Measurements from ENCODE around the gene CREG2. TPM values are rescaled to one million over a fixed set of nuclear protein-coding genes. Genes with fewer than 3 reads are reported as not detected.
A peak's percentile ranks its signal among the peaks of the same experiment; 100 is the strongest.

CREG2 gene
- not detected for total RNA-seq
- long read RNA-seq = 0 reads

- intact Hi-C loops (cut with DNase I) = no loop called here
- ATAC-seq = peak; percentile 80
- DNase-seq (ENCODE audit: missing footprints) = peak; percentile 83
These were observed at the start of gene CREG2 for GRCh38 chr2:101387151-101387834. Gene CREG2 (minus strand): TSS chr2:101387503. CDS start chr2:101387457, 46 bp downstream.

GRCh38 chr2:101435001-101435862, 47.9 kb upstream of the CREG2 start:
- no peak for ATAC-seq
- no peak for DNase-seq (ENCODE audit: missing footprints)
- intact Hi-C loops (cut with DNase I) = no loop called here

GRCh38 chr2:101433465-101433864, 46.2 kb upstream of the CREG2 start:
- DNase-seq (ENCODE audit: missing footprints) (no peak), ATAC-seq (no peak)
- intact Hi-C loops (cut with DNase I) = no loop called here

GRCh38 chr2:101432411-101433181, 45.3 kb upstream of the CREG2 start:
- intact Hi-C loops (cut with DNase I) = no loop called here
- DNase-seq (ENCODE audit: missing footprints) (no peak), ATAC-seq (peak; percentile 55)

- ATAC-seq = no peak
- intact Hi-C loops (cut with DNase I) = no loop called here
- DNase-seq (ENCODE audit: missing footprints) = no peak
These were observed 44.2 kb upstream of the CREG2 start for GRCh38 chr2:101431486-101431885.

GRCh38 chr2:101430156-101430555, 42.9 kb upstream of the CREG2 start:
- ATAC-seq (no peak), DNase-seq (ENCODE audit: missing footprints) (no peak)
- intact Hi-C loops (cut with DNase I) = no loop called here

GRCh38 chr2:101429453-101429852, 42.1 kb upstream of the CREG2 start:
- no peak for DNase-seq (ENCODE audit: missing footprints)
- intact Hi-C loops (cut with DNase I) = no loop called here
- ATAC-seq = no peak

- ATAC-seq (no peak), DNase-seq (ENCODE audit: missing footprints) (no peak)
- intact Hi-C loops (cut with DNase I) = no loop called here
These were observed 41.3 kb upstream of the CREG2 start for GRCh38 chr2:101428422-101429176.

- DNase-seq (ENCODE audit: missing footprints) (no peak), ATAC-seq (no peak)
- intact Hi-C loops (cut with DNase I) = no loop called here
These were observed 40.4 kb upstream of the CREG2 start for GRCh38 chr2:101427743-101428142.

- intact Hi-C loops (cut with DNase I) = no loop called here
- no peak for DNase-seq (ENCODE audit: missing footprints)
- no peak for ATAC-seq
These were observed 39.9 kb upstream of the CREG2 start for GRCh38 chr2:101427240-101427639.

GRCh38 chr2:101426822-101427221, 39.5 kb upstream of the CREG2 start:
- DNase-seq (ENCODE audit: missing footprints) = no peak
- intact Hi-C loops (cut with DNase I) = no loop called here
- no peak for ATAC-seq

- intact Hi-C loops (cut with DNase I) = loop anchor here (5.0 kb wide), 1 partner anchor 137 kb away; no protein-coding TSS in a partner anchor
- DNase-seq (ENCODE audit: missing footprints) (no peak), ATAC-seq (no peak)
These were observed 33.3 kb upstream of the CREG2 start for GRCh38 chr2:101420623-101421022.

- intact Hi-C loops (cut with DNase I) = loop anchor here (2.0 to 5.0 kb wide), 2 partner anchors 278 to 412 kb away; partner anchors contain the start of gene MAP4K4
- ATAC-seq (peak; percentile 81), DNase-seq (ENCODE audit: missing footprints) (no peak)
These were observed 31.9 kb upstream of the CREG2 start for GRCh38 chr2:101419096-101419663.

- intact Hi-C loops (cut with DNase I) = loop anchor here (2.0 to 5.0 kb wide), 2 partner anchors 279 to 412 kb away; partner anchors contain the start of gene MAP4K4
- ATAC-seq (no peak), DNase-seq (ENCODE audit: missing footprints) (no peak)
These were observed 31.3 kb upstream of the CREG2 start for GRCh38 chr2:101418460-101419095.

- intact Hi-C loops (cut with DNase I) = loop anchor here (5.0 kb wide), 1 partner anchor 281 kb away; the partner anchor contains the start of gene MAP4K4
- no peak for DNase-seq (ENCODE audit: missing footprints)
- no peak for ATAC-seq
These were observed 29.3 kb upstream of the CREG2 start for GRCh38 chr2:101416609-101417008.

GRCh38 chr2:101415884-101416283, 28.6 kb upstream of the CREG2 start:
- intact Hi-C loops (cut with DNase I) = loop anchor here (5.0 kb wide), 1 partner anchor 281 kb away; the partner anchor contains the start of gene MAP4K4
- ATAC-seq = no peak

GRCh38 chr2:101415220-101415619, 27.9 kb upstream of the CREG2 start:
- DNase-seq (ENCODE audit: missing footprints) (no peak), ATAC-seq (no peak)
- intact Hi-C loops (cut with DNase I) = loop anchor here (5.0 kb wide), 1 partner anchor 282 kb away; the partner anchor contains the start of gene MAP4K4

More at GRCh38 chr2:101415884-101416283, 28.6 kb upstream of the CREG2 start:
- no peak for DNase-seq (ENCODE audit: missing footprints)
